H7 (cell line): ENCODE measurements around the gene STARD5. TPM values are rescaled to one million over a fixed set of nuclear protein-coding genes. Genes with fewer than 3 reads are reported as not detected.

Experiments
- DNase-seq: peaks from one replicate; pipeline ENCODE4 v3.0.0; 2012
- H3K27me3 ChIP-seq: 2 replicates; pipeline ENCODE4 v1.6.0; 2011; ENCODE audit warnings: mild to moderate bottlenecking, low read length; ENCODE audit not compliant: control insufficient read depth, insufficient read depth
- H3K36me3 ChIP-seq: replicated peaks from 2 replicates; pipeline ENCODE4 v1.5.1; 2011; ENCODE audit warnings: low read length; ENCODE audit not compliant: control insufficient read depth, insufficient read depth
- H3K4me3 ChIP-seq: 2 replicates; pipeline ENCODE4 v1.5.1; 2011; ENCODE audit warnings: low read depth, mild to moderate bottlenecking, control low read depth, low read length, moderate library complexity; ENCODE audit not compliant: insufficient read depth
- total RNA-seq: library from RNA; depleted of rRNA; stranded (reverse); fragments of >200 nt; shearing (Covaris generic); gene quantifications from 2 replicates; pipeline ENCODE4 v1.2.3, GENCODE V29; 2014

The STARD5 gene
- total RNA-seq, 1 experiment from 2014 or later = 3.4 TPM

GRCh38 chr15:81297147-81297572, 26.8 kb downstream of the STARD5 start:
- Histone ChIP-seq H3K4me3 (no peak overlapping the region), H3K36me3 (no peaks in the 10 kb centered on the region), H3K27me3 (no peaks in the 10 kb centered on the region)
- DNase-seq = no peak

GRCh38 chr15:81296673-81297072, 27.3 kb downstream of the STARD5 start:
- no peak for DNase-seq
- no peak overlapping the region for H3K4me3 ChIP-seq
- no peaks in the 10 kb centered on the region for H3K27me3 ChIP-seq
- H3K36me3 ChIP-seq = no peaks in the 10 kb centered on the region

- H3K27me3 ChIP-seq = no peaks in the 10 kb centered on the region
- no peak overlapping the region for H3K4me3 ChIP-seq
- H3K36me3 ChIP-seq = no peaks in the 10 kb centered on the region
- no peak for DNase-seq
Observed at GRCh38 chr15:81296186-81296585, 27.8 kb downstream of the STARD5 start.

GRCh38 chr15:81295486-81296121, 28.3 kb downstream of the STARD5 start:
- H3K27me3 ChIP-seq = no peaks in the 10 kb centered on the region
- no peak for DNase-seq

GRCh38 chr15:81294516-81294880, 29.4 kb downstream of the STARD5 start:
- Histone ChIP-seq H3K4me3 (no peak overlapping the region), H3K27me3 (no peaks in the 10 kb centered on the region), H3K36me3 (no peaks in the 10 kb centered on the region)
- DNase-seq = peak; percentile 56

More at GRCh38 chr15:81295486-81296121, 28.3 kb downstream of the STARD5 start:
- Histone ChIP-seq H3K4me3 (no peak overlapping the region), H3K36me3 (no peaks in the 10 kb centered on the region)

GRCh38 chr15:81293728-81294515, 30.0 kb downstream of the STARD5 start:
- Histone ChIP-seq H3K27me3 (no peaks in the 10 kb centered on the region), H3K36me3 (no peaks in the 10 kb centered on the region), H3K4me3 (no peak overlapping the region)
- DNase-seq = peak; percentile 57

- no peaks in the 10 kb centered on the region for H3K27me3 ChIP-seq
- no peaks in the 10 kb centered on the region for H3K36me3 ChIP-seq
- no peak overlapping the region for H3K4me3 ChIP-seq
- DNase-seq = no peak
Observed at GRCh38 chr15:81292523-81293001, 31.4 kb downstream of the STARD5 start.

GRCh38 chr15:81291916-81292522, 31.9 kb downstream of the STARD5 start:
- no peak for DNase-seq
- H3K4me3 ChIP-seq = no peak overlapping the region
- H3K27me3 ChIP-seq = no peaks in the 10 kb centered on the region
- H3K36me3 ChIP-seq = no peaks in the 10 kb centered on the region

GRCh38 chr15:81289910-81290309, 34.0 kb downstream of the STARD5 start:
- no peak overlapping the region for H3K4me3 ChIP-seq
- no peak for DNase-seq
- H3K36me3 ChIP-seq = no peaks in the 10 kb centered on the region
- H3K27me3 ChIP-seq = no peaks in the 10 kb centered on the region

GRCh38 chr15:81288616-81289015, 35.3 kb downstream of the STARD5 start:
- DNase-seq = no peak
- H3K36me3 ChIP-seq = no peaks in the 10 kb centered on the region

GRCh38 chr15:81288040-81288439, 35.9 kb downstream of the STARD5 start:
- H3K4me3 ChIP-seq = no peak overlapping the region
- no peaks in the 10 kb centered on the region for H3K36me3 ChIP-seq
- no peaks in the 10 kb centered on the region for H3K27me3 ChIP-seq
- DNase-seq = no peak

More at GRCh38 chr15:81288616-81289015, 35.3 kb downstream of the STARD5 start:
- no peaks in the 10 kb centered on the region for H3K27me3 ChIP-seq
- no peak overlapping the region for H3K4me3 ChIP-seq

GRCh38 chr15:81286621-81287121, 37.3 kb downstream of the STARD5 start:
- Histone ChIP-seq H3K4me3 (no peak overlapping the region), H3K36me3 (no peaks in the 10 kb centered on the region), H3K27me3 (no peaks in the 10 kb centered on the region)
- no peak for DNase-seq

GRCh38 chr15:81285461-81285860, 38.5 kb downstream of the STARD5 start:
- Histone ChIP-seq H3K27me3 (no peaks in the 10 kb centered on the region), H3K36me3 (no peaks in the 10 kb centered on the region), H3K4me3 (no peak overlapping the region)
- DNase-seq = no peak

GRCh38 chr15:81284256-81285031, 39.5 kb downstream of the STARD5 start:
- DNase-seq = no peak
- Histone ChIP-seq H3K4me3 (no peak overlapping the region), H3K27me3 (no peaks in the 10 kb centered on the region), H3K36me3 (no peaks in the 10 kb centered on the region)
